Stimulated activated CD8-positive, alpha-beta memory T cell treated with anti-CD3 and anti-CD28 coated beads, Interleukin-15, amount 100 ng/mL, for 4 hours (primary cell): ENCODE results near the gene RPL11.
"Not testable (repeated sequence)": the region's sequence is repeated elsewhere in the genome, so short reads cannot be mapped to it uniquely, and the experiment has no call there.

ENCODE experiments used
- DNase-seq, 2 donors: peaks; one replicate each; pipeline ENCODE4 v3.0.0-alpha.2; 2020; ENCODE audit warnings: low read depth in 2 of 2

RPL11 gene

GRCh38 chr1:23685197-23685596, 6.4 kb upstream of the RPL11 start:
- not testable (repeated sequence) for DNase-seq

GRCh38 chr1:23687680-23688079, 3.9 kb upstream of the RPL11 start:
- DNase-seq, result not testable (repeated sequence)

- DNase-seq, result not testable (repeated sequence)
Observed at GRCh38 chr1:23688281-23688680, 3.3 kb upstream of the RPL11 start.

- DNase-seq, result no peak
Observed at GRCh38 chr1:23692308-23692871, 784 bp downstream of the RPL11 start.

GRCh38 chr1:23693599-23693998, 2.0 kb downstream of the RPL11 start:
- DNase-seq, result no peak

GRCh38 chr1:23694371-23694770, 2.8 kb downstream of the RPL11 start:
- DNase-seq, result no peak

GRCh38 chr1:23695667-23696066, 4.1 kb downstream of the RPL11 start:
- DNase-seq, result no peak

- DNase-seq, result no peak
Observed at GRCh38 chr1:23696335-23696989, 4.9 kb downstream of the RPL11 start.

GRCh38 chr1:23698466-23698865, 6.9 kb downstream of the RPL11 start:
- DNase-seq, result no peak

GRCh38 chr1:23699280-23700179, 7.9 kb downstream of the RPL11 start:
- no peak for DNase-seq

GRCh38 chr1:23701310-23701709, 9.7 kb downstream of the RPL11 start:
- no peak for DNase-seq

GRCh38 chr1:23701996-23702395, 10.4 kb downstream of the RPL11 start:
- no peak for DNase-seq

- DNase-seq, result no peak
Observed at GRCh38 chr1:23704834-23705495, 13.4 kb downstream of the RPL11 start.

GRCh38 chr1:23709229-23709628, 17.6 kb downstream of the RPL11 start:
- DNase-seq, result no peak

- DNase-seq, result no peak
Observed at GRCh38 chr1:23718482-23718881, 26.9 kb downstream of the RPL11 start.

GRCh38 chr1:23719162-23719820, 27.7 kb downstream of the RPL11 start:
- no peak for DNase-seq

- DNase-seq, result no peak
Observed at GRCh38 chr1:23720256-23720995, 28.8 kb downstream of the RPL11 start.

- no peak for DNase-seq
Observed at GRCh38 chr1:23722652-23723051, 31.0 kb downstream of the RPL11 start.

- no peak for DNase-seq
Observed at GRCh38 chr1:23726686-23727085, 35.1 kb downstream of the RPL11 start.

- DNase-seq, result no peak
Observed at GRCh38 chr1:23727362-23727811, 35.8 kb downstream of the RPL11 start.
